NCI-H128 (cell line): Measurements from ENCODE around the gene GHR.
"Not testable (repeated sequence)": the region's sequence is repeated elsewhere in the genome, so short reads cannot be mapped to it uniquely, and the experiment has no call there.

ENCODE experiments used
- DNase-seq: peaks from one replicate; lab custom pipeline; 2025; ENCODE audit not compliant: unreplicated experiment; lab: John Stamatoyannopoulos, UW

Gene GHR

GRCh38 chr5:42691413-42691937, 268.2 kb downstream of the GHR start:
- DNase-seq = no peak

GRCh38 chr5:42701351-42702059, 278.3 kb downstream of the GHR start:
- no peak for DNase-seq

- DNase-seq = no peak
Measured at GRCh38 chr5:42703238-42703637, 280.0 kb downstream of the GHR start.

- DNase-seq = no peak
Measured at GRCh38 chr5:42715785-42716184, 292.5 kb downstream of the GHR start.

- DNase-seq = no peak
Measured at GRCh38 chr5:42718591-42718990, 295.4 kb downstream of the GHR start.

- DNase-seq = no peak
Measured at GRCh38 chr5:42719034-42719433, 295.8 kb downstream of the GHR start.

GRCh38 chr5:42720251-42720650, 297.0 kb downstream of the GHR start:
- no peak for DNase-seq

GRCh38 chr5:42721484-42721883, 298.2 kb downstream of the GHR start:
- DNase-seq = no peak

GRCh38 chr5:42734531-42735058, 311.4 kb downstream of the GHR start:
- DNase-seq = not testable (repeated sequence)

- no peak for DNase-seq
Measured at GRCh38 chr5:42740920-42741319, 317.7 kb downstream of the GHR start.

- no peak for DNase-seq
Measured at GRCh38 chr5:42745426-42745825, 322.2 kb downstream of the GHR start.

GRCh38 chr5:42745856-42746255, 322.6 kb downstream of the GHR start:
- DNase-seq = no peak

GRCh38 chr5:42749020-42749419, 325.8 kb downstream of the GHR start:
- no peak for DNase-seq

- no peak for DNase-seq
Measured at GRCh38 chr5:42750507-42750906, 327.3 kb downstream of the GHR start.

GRCh38 chr5:42751044-42751443, 327.8 kb downstream of the GHR start:
- DNase-seq = no peak

- no peak for DNase-seq
Measured at GRCh38 chr5:42753099-42753498, 329.9 kb downstream of the GHR start.

- no peak for DNase-seq
Measured at GRCh38 chr5:42756606-42757601, 333.7 kb downstream of the GHR start, which contains the start of gene CCDC152. CCDC152 (plus strand) TSS chr5:42756818; CDS start chr5:42759122, 2,304 bp downstream.

- DNase-seq = no peak
Measured at GRCh38 chr5:42759456-42759855, 336.2 kb downstream of the GHR start.

GRCh38 chr5:42760426-42760825, 337.2 kb downstream of the GHR start:
- no peak for DNase-seq

- no peak for DNase-seq
Measured at GRCh38 chr5:42761791-42762190, 338.6 kb downstream of the GHR start.

- no peak for DNase-seq
Measured at GRCh38 chr5:42767491-42768105, 344.4 kb downstream of the GHR start.
